OCI-LY3 (cell line): ENCODE results near the gene SGPP2.

ENCODE experiments used
- H2AFZ ChIP-seq: fragments of 200-600, 300-600 bp; shearing (Covaris generic); 2 replicates; pipeline ENCODE4 v1.6.0; 2014; ENCODE audit warnings: antibody characterized with exemption, low read depth, low read length
- H3K27ac ChIP-seq: fragments of 200-600, 300-600 bp; sonication (generic); 2 replicates; pipeline ENCODE4 v1.5.1; 2014; ENCODE audit warnings: mild to moderate bottlenecking, low read length, moderate library complexity, mixed read lengths
- H3K27me3 ChIP-seq: fragments of 200-600, 300-600 bp; sonication (generic); 2 replicates; pipeline ENCODE4 v1.6.1; 2014; ENCODE audit warnings: low read depth, low read length, mixed read lengths
- H3K36me3 ChIP-seq: fragments of 200-600, 300-600 bp; sonication (generic); replicated peaks from 2 replicates; pipeline ENCODE3; 2014; ENCODE audit warnings: low read depth, low read length, mixed read lengths
- H3K4me1 ChIP-seq: fragments of 300-600, 200-600 bp; sonication (generic); 2 replicates; pipeline ENCODE4 v1.6.1; 2014; ENCODE audit warnings: low read length, mixed read lengths
- H3K4me2 ChIP-seq: fragments of 200-600, 300-600 bp; sonication (generic); 2 replicates; pipeline ENCODE4 v1.6.1; 2014; ENCODE audit warnings: low read length, mixed read lengths
- H3K4me3 ChIP-seq: fragments of 300-600, 200-600 bp; sonication (generic); 2 replicates; pipeline ENCODE4 v1.5.1; 2014; ENCODE audit warnings: antibody characterized with exemption, mild to moderate bottlenecking, low read length, moderate library complexity
- H3K79me2 ChIP-seq: fragments of 300-600, 200-600 bp; shearing (Covaris generic); 2 replicates; pipeline ENCODE4 v1.6.1; 2014; ENCODE audit warnings: mild to moderate bottlenecking, low read length, mixed read lengths
- H3K9ac ChIP-seq: fragments of 300-600, 200-600 bp; shearing (Covaris generic); 2 replicates; pipeline ENCODE4 v1.6.0; 2014; ENCODE audit warnings: mild to moderate bottlenecking, low read length, moderate library complexity
- H3K9me3 ChIP-seq: fragments of 200-600, 300-600 bp; shearing (Covaris generic); 2 replicates; pipeline ENCODE4 v1.6.1; 2014; ENCODE audit warnings: low read length, mixed read lengths; ENCODE audit not compliant: insufficient read depth
- H4K20me1 ChIP-seq: fragments of 200-600, 300-600 bp; sonication (generic); 2 replicates; pipeline ENCODE4 v1.6.1; 2016; ENCODE audit warnings: low read length, mixed read lengths; ENCODE audit not compliant: insufficient read depth
- EZH2phosphoT487 ChIP-seq: fragments of 200-600 bp; shearing (Covaris generic); IDR thresholded peaks from 2 replicates; pipeline ENCODE4 v1.6.1; 2018; ENCODE audit warnings: antibody characterized with exemption, mixed run types, low read depth
- TF ChIP-seq, protein P1 (sequence below): fragments of 200-600, 300-600 bp; sonication (generic); IDR thresholded peaks from 2 replicates; pipeline ENCODE4 v1.5.1; 2014; ENCODE audit warnings: antibody characterized with exemption, low read length, low read depth

SGPP2 gene

GRCh38 chr2:222490131-222490530 is 65.8 kb downstream of the SGPP2 start:
- Histone ChIP-seq H3K27ac (no peak overlapping the region), H2AFZ (no peak overlapping the region), H3K4me1 (no peaks in the 10 kb centered on the region), H3K4me3 (no peak overlapping the region), H3K4me2 (no peak overlapping the region), H4K20me1 (no peaks in the 10 kb centered on the region), H3K9me3 (no peaks in the 10 kb centered on the region), H3K79me2 (no peaks in the 10 kb centered on the region), H3K9ac (no peak overlapping the region), H3K27me3 (no peaks in the 10 kb centered on the region), H3K36me3 (no peaks in the 10 kb centered on the region)
- no peak for TF ChIP-seq EZH2phosphoT487
- TF ChIP-seq, protein P1, sequence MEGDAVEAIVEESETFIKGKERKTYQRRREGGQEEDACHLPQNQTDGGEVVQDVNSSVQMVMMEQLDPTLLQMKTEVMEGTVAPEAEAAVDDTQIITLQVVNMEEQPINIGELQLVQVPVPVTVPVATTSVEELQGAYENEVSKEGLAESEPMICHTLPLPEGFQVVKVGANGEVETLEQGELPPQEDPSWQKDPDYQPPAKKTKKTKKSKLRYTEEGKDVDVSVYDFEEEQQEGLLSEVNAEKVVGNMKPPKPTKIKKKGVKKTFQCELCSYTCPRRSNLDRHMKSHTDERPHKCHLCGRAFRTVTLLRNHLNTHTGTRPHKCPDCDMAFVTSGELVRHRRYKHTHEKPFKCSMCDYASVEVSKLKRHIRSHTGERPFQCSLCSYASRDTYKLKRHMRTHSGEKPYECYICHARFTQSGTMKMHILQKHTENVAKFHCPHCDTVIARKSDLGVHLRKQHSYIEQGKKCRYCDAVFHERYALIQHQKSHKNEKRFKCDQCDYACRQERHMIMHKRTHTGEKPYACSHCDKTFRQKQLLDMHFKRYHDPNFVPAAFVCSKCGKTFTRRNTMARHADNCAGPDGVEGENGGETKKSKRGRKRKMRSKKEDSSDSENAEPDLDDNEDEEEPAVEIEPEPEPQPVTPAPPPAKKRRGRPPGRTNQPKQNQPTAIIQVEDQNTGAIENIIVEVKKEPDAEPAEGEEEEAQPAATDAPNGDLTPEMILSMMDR: no peak

DNA sequence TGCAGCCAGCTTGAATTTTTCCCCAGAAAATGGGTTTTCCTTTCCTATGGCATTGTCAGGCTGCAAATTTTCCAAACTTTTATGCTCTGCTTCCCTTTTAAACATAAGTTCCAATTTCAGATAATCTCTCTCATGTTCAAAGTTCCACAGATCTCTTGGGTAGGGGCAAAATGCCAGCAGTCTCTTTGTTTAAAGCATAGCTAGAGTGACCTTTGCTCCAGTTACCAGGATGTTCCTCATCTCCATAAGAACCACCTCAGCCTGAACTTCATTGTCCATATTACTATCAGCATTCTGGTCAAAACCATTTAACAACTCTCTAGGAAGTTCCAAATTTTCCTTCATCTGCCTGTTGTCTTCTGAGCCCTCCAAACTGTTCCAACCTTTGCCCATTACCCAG is 68.3 kb downstream of the SGPP2 start:
- Histone ChIP-seq H3K4me2 (no peak overlapping the region), H3K27me3 (no peaks in the 10 kb centered on the region), H2AFZ (no peak overlapping the region), H3K36me3 (no peaks in the 10 kb centered on the region), H3K27ac (no peak overlapping the region), H3K79me2 (no peaks in the 10 kb centered on the region), H3K4me1 (no peaks in the 10 kb centered on the region), H3K9ac (no peak overlapping the region), H3K9me3 (no peaks in the 10 kb centered on the region), H3K4me3 (no peak overlapping the region), H4K20me1 (no peaks in the 10 kb centered on the region)
- TF ChIP-seq EZH2phosphoT487: no peak
- TF ChIP-seq, protein P1: no peak

DNA sequence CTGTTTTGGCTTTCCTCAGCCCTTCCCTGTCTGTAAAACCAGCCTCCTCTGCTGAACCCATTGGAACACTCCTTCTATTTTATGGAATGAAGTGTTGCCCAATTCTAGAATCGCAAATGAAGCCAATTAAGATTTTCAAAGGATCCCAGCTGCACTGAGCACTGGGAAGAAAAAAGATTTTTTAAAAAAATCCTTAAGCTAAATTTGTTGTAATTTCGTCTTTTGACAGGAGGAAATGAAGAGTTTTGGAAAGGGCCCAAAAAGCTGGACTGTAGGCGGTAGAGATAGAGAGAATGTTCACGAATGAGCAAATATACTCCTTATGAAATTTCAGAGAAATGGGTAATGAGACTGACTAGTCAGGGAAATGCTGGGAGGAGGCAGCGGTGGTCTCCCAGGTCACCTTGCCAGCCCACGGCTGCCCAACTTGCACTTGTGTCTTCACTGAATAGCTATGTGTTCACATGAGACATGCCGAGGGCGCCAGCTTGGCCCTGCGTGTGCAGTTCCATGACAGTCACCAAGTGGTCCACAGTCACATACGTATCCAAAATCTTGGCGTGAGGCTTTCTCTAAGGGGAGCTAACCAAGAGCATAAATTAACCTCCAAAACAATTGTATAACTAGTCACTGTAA is 69.9 kb downstream of the SGPP2 start:
- Histone ChIP-seq H3K4me2 (no peak overlapping the region), H3K36me3 (no peaks in the 10 kb centered on the region), H4K20me1 (no peaks in the 10 kb centered on the region), H2AFZ (no peak overlapping the region), H3K9ac (no peak overlapping the region), H3K27me3 (no peaks in the 10 kb centered on the region), H3K79me2 (no peaks in the 10 kb centered on the region), H3K9me3 (no peaks in the 10 kb centered on the region), H3K4me3 (no peak overlapping the region), H3K27ac (no peak overlapping the region), H3K4me1 (no peaks in the 10 kb centered on the region)
- TF ChIP-seq, protein P1: no peak
- TF ChIP-seq EZH2phosphoT487: no peak

- H3K4me1 ChIP-seq: no peaks in the 10 kb centered on the region
These were observed 71.0 kb downstream of the SGPP2 start for GRCh38 chr2:222495388-222495787.

More at GRCh38 chr2:222495388-222495787, 71.0 kb downstream of the SGPP2 start:
- Histone ChIP-seq H3K36me3 (no peaks in the 10 kb centered on the region), H3K79me2 (no peaks in the 10 kb centered on the region), H3K4me2 (no peak overlapping the region), H3K9me3 (no peaks in the 10 kb centered on the region), H4K20me1 (no peaks in the 10 kb centered on the region), H2AFZ (no peak overlapping the region), H3K27ac (no peak overlapping the region), H3K27me3 (no peaks in the 10 kb centered on the region), H3K9ac (no peak overlapping the region), H3K4me3 (no peak overlapping the region)
- TF ChIP-seq, protein P1: no peak
- no peak for TF ChIP-seq EZH2phosphoT487
